Activated CD4-positive, alpha-beta T cell treated with anti-CD3 and anti-CD28 coated beads, Interleukin-2, amount 50 U/mL, for 4 hours (primary cell): ENCODE data around the gene PAX7.
"Not testable (repeated sequence)": the region's sequence is repeated elsewhere in the genome, so short reads cannot be mapped to it uniquely, and the experiment has no call there.

ENCODE experiments used
- DNase-seq, 2 experiments: peaks; one replicate each; pipeline ENCODE4 v3.0.0-alpha.2; 2020

The PAX7 gene

DNA sequence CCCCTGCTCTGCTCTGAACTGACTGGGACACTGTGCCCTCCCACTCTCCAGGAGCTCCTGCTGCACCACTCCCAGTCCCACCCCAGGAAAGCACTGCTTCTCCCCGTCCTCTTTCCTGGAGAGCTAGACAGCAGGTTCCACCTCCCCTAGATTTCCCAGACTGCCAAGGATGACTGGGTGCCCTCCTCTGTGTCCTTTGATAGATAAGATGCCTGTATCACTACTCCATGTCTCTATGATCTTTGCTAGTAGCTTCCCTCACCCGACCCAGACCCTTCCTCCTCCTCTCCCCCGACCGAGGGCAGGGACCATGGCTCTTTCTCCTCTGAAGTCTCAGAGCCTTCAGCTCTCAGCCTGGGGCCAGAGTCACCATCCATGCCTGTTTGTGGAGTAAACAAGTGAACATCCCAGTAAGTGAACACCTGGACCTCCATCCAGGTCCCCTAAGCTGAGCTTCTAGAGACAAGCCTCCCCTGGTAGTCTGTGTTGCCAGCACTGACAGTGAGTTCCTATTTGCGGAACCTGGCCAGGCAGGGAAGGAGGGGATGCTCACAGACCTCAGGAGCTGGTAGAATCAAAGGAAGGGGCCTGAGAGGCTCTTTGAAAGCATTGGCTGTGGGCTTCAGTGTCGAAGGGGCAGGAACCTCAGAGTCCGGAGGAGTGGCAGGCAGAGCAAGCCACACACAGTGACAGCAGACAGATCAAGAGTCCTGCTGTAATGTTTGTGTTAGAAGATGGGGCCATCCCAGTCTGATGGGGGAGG, 104.0 kb downstream of the PAX7 start:
- DNase-seq, result no peak

- DNase-seq, result no peak
Observed at GRCh38 chr1:18735224-18735997, 104.8 kb downstream of the PAX7 start.

GRCh38 chr1:18736958-18737357, 106.3 kb downstream of the PAX7 start:
- no peak for DNase-seq

- no peak for DNase-seq
Observed at GRCh38 chr1:18738126-18738525, 107.5 kb downstream of the PAX7 start.

- no peak for DNase-seq
Observed at GRCh38 chr1:18738617-18739016, 108.0 kb downstream of the PAX7 start.

GRCh38 chr1:18739408-18739807, 108.8 kb downstream of the PAX7 start:
- no peak for DNase-seq

DNA sequence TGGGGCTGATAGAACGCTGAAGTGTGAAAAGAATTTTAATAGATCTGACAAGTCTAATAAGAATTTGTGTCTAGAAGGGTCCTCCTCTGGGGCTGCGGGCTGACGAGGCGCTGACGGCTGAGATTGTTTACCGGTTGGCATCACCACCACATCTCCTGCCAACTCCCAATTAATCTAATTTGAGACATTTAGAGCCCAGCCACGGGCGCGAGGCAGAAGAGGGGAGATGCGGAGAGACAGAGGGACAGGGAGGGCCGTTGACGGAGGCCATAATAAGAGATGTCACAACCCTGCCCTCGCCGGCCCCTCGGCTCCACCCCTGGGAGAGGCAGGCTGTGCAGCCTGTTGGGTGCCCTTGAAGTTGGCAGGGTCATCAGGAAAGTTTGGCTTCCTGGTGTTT, 109.3 kb downstream of the PAX7 start:
- no peak for DNase-seq

GRCh38 chr1:18740617-18741016, 110.0 kb downstream of the PAX7 start:
- no peak for DNase-seq

DNA sequence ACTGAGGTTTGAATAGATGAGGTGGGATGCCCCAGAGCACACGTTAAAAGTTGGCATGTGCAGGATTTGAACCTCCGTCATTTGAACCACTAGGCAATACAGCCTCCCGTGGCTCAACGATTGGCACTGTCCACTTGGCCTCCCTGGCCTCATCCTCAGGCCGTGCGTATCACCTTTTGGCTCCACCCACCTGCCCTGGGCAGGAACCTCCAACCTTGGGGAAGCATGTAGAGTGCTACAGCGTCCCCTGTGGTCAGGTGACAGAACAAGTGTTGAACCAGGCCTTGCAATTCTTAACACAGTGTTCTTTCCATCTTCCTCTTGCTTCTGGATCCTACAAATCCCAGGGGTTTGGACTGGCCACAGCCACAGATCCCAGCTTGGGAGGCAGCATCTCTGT, 112.6 kb downstream of the PAX7 start:
- DNase-seq, result no peak

DNA sequence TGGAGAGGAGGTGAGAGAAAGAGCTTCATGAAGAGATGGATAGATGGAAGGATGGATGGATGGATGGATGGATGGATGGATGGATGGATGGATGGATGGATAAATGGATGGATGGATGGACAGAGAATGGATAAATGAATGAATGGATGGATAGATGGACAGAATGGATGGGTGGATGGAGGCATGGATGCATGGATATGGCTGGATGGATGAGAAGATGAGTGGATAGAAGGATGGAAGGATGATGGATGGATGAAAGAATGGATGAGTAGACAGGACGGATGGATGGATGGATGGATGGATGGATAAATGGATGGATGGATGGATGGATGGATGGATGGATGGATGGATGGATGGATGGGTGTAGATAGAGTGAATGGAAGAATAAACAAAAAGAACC, 113.7 kb downstream of the PAX7 start:
- DNase-seq, result not testable (repeated sequence)

GRCh38 chr1:18746981-18747380, 116.3 kb downstream of the PAX7 start:
- no peak for DNase-seq

DNA sequence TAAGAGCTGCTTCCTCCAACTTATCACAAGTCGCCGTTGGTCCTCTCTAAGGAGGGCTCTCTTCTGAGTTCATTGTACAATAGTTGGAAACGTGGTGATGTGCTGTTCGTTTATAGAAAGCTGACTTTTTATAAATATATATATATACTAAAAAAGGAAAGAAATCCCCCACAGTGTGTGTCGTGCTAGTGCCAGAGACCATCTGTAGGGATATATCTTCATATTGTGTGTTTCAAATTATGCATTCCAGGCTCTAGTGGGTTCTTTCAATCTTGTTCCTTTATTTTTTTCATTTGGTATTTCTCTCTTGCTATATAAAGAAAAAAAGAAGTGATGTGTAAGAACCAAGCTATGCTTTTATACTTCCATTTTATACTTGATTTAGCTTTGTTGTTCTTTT, 117.0 kb downstream of the PAX7 start:
- no peak for DNase-seq

DNA sequence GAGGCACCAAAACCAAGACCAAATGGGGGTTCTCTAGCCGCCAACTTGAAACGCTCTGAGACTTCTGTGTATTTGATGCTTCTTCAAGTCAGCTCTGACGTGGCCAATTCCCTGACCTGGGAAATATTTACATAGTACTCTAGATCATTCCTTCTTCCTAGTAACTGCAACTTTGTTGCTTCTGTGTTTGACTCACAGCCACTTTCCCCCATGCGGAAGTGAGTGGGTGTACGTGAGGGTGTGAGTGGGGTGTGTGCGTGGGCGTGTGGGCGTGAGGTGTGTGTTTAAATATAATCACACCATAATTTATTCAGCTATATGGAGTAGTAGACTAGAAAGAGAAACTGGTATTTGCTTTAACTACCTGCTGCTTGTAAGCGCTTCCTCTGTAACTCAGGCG, 117.8 kb downstream of the PAX7 start:
- no peak for DNase-seq

DNA sequence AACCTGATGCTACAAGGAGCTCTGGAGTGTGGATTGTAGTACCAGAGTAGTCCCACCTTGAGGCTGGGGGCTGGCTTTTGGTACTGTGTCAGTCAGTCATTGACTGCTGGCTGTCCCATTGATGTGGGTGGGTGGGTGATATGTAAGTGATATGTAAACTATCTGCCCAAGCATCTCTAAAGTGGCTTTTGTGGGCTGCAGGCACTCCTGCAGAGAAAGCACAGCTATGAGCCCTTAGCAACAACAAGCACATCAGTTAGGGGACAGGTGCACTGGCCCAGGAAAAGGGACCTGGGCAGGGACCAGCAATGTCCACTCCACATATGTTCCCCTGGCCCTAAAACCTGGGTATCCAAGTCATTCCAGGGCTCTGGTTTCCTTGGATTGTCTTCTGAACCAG, 118.9 kb downstream of the PAX7 start:
- no peak for DNase-seq

DNA sequence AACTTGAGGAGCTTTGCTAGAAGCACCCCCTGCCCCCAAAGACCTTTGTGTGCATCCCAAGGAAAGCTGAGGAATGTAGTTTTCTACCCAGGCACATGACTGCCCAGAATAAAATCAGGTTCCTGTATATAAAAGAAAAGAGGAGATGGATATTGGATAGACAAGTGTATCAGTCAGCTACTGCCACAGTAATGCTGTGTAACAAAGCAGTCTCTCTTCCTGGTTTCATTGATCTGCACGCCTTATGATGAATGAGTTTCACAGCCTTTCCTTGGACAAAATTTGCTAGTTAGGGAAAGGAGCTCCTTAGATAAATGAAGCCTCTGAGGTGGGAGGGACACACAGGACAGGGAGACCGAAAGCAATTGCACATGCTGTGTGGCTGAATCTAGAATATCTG, 120.0 kb downstream of the PAX7 start:
- DNase-seq, result no peak

- no peak for DNase-seq
Observed at GRCh38 chr1:18751425-18751824, 120.8 kb downstream of the PAX7 start.

DNA sequence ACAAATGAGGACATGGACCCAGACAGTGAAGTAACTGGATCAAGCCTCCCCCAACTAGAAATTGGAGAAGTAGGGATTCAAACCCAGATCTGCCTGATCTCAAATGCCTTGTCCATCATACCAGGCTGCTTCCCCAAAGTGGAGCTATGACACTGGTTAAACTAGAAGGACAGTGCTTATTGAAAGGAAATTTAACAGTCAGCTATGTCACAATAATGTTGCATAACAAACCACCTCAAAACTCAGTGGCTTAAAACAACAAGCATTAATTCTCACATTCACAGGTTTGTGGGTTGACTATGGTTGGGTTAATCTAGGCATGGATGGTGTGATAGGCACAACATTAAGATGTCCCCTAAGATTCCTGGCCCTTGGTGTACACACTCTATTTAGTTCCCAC, 121.8 kb downstream of the PAX7 start:
- DNase-seq, result no peak

GRCh38 chr1:18760156-18760555, 129.5 kb downstream of the PAX7 start:
- no peak for DNase-seq

GRCh38 chr1:18761948-18762840, 131.5 kb downstream of the PAX7 start:
- DNase-seq, result no peak

GRCh38 chr1:18764362-18764761, 133.7 kb downstream of the PAX7 start:
- DNase-seq, result no peak

DNA sequence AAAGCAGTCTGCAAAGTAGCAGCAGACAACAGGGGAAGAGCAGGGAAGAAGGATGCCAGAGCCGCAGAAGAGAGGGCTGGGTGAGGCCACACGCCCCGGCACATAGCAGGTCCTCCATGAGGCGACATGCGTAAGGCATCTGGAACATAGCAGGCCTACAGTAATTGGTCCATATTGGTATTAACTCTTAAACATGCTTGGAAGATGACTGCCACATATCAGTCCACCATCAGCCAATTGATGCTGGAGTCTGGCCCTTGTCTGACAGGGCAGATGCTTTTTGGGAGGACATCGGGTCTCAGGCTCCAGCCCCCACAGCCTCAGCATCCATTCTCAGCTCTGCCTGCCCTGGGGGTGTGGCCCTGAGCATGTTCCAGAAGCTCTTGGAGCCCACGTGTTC, 135.1 kb downstream of the PAX7 start:
- no peak for DNase-seq

- no peak for DNase-seq
Observed at GRCh38 chr1:18766328-18766727, 135.7 kb downstream of the PAX7 start.

DNA sequence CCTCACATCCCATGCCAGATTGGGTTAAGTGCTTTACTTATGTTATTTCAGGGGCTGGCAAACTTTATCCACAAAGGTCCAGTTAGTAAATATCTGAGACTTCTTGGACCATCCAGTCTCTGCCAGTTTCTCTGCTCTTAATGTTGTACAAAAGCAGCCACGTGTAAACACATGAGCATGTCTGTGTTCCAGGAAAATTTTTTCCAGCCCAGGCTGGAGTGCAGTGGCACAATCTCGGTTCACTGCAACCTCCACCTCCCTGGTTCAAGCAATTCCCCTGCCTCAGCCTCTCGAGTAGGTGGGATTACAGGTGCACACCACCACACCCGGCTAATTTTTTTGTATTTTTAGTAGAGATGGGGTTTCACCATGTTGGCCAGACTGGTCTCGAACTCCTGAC, 136.9 kb downstream of the PAX7 start:
- not testable (repeated sequence) for DNase-seq

- no peak for DNase-seq
Observed at GRCh38 chr1:18768086-18768485, 137.4 kb downstream of the PAX7 start.
